ENCODE measurements around the gene SMC3.
"Not testable (repeated sequence)": the region's sequence is repeated elsewhere in the genome, so short reads cannot be mapped to it uniquely, and the experiment has no call there.

Gene SMC3

DNA sequence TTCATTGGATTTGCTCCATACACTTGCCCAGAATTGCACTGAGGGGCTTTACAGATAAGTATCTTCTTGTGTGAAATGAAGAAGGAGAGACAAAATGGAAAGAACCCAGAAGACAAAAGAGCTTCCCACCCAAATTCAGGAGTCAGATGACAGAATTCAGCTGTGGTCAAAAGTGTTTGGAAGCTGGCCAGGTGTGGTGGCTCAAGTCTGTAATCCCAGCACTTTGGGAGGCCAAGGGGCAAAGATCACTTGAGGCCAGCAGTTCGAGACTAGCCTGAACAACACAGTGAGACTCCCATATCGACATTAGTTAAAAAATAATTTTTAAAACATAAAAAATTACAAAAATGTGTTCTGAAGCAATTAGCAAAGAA, 42.6 kb upstream of the SMC3 start:
- peaks cover 62% of the 10 kb centered on the region for H3K4me1 ChIP-seq (ENCODE audit: low read depth, poor library complexity, severe bottlenecking)
- H3K36me3 ChIP-seq (ENCODE audit: insufficient read depth), result no peaks in the 10 kb centered on the region
- H3K27ac ChIP-seq, result no peak overlapping the region
- H3K79me2 ChIP-seq (ENCODE audit: insufficient read depth, low read depth), result no peaks in the 10 kb centered on the region
- H3K9ac ChIP-seq, result no peak overlapping the region
- TF ChIP-seq, protein P1, sequence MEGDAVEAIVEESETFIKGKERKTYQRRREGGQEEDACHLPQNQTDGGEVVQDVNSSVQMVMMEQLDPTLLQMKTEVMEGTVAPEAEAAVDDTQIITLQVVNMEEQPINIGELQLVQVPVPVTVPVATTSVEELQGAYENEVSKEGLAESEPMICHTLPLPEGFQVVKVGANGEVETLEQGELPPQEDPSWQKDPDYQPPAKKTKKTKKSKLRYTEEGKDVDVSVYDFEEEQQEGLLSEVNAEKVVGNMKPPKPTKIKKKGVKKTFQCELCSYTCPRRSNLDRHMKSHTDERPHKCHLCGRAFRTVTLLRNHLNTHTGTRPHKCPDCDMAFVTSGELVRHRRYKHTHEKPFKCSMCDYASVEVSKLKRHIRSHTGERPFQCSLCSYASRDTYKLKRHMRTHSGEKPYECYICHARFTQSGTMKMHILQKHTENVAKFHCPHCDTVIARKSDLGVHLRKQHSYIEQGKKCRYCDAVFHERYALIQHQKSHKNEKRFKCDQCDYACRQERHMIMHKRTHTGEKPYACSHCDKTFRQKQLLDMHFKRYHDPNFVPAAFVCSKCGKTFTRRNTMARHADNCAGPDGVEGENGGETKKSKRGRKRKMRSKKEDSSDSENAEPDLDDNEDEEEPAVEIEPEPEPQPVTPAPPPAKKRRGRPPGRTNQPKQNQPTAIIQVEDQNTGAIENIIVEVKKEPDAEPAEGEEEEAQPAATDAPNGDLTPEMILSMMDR (conservative IDR thresholded peaks at IDR 0.05; ENCODE audit: low read depth, low read length), result no peak
- no peaks in the 10 kb centered on the region; the same call in 1 of the 2 replicates for H4K20me1 ChIP-seq (ENCODE audit: insufficient read depth)
- H3K4me2 ChIP-seq, result peak overlapping the region; percentile 25; the same call in 1 of the 2 replicates
- no peak overlapping the region for H3K4me3 ChIP-seq (IDR thresholded peaks at IDR 0.05; ENCODE audit: insufficient read depth, low read depth, low read length)
- H3K27me3 ChIP-seq (ENCODE audit: insufficient read depth, low read depth), result no peaks in the 10 kb centered on the region
- H2AFZ ChIP-seq (ENCODE audit: low read depth), result no peak overlapping the region

DNA sequence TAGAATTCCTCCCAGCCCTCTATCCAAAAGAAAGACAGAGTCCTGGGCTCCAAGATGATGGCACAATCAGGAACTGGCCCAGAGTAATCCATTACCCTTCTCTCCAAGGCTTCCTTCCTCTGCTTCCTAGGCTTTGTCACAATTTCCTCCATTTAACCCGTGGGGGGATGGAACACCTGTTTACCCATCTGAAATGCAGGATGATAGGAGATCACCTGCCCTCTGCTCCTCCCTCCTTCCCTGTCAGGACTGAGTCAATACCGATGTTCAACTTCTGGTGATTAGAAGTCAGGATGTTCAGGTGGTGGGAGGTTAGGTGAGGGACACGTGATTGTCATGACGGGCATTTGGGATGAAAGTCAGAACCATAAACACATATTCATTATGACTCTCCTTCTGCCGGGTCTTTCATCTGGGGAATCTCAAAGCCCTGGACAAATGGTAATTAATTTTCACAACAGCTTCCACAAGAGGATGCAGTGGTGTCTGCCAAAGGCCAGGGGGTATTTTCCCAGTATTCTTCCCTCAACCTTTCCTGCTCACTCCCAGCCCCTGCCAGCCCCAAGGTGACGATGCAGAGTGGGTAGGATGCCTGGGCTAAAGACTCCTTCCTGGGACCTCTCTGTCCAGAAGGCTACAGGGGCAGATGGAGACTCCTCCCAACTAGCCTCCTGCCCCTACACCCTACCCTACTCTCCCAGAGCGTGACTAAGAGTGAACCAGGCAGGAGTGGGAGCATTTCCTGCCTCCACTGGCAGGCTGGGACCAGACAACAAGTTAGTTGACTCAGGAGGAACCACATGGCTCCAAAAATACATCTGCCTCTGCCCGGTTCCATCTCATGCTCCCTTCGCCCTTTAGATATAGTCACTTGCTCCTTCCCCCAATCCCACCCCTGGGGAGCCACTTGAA, 41.9 kb upstream of the SMC3 start:
- Histone ChIP-seq H3K27me3 (ENCODE audit: insufficient read depth, low read depth) (no peaks in the 10 kb centered on the region), H3K4me3 (IDR thresholded peaks at IDR 0.05; ENCODE audit: insufficient read depth, low read depth, low read length) (no peak overlapping the region), H3K4me1 (ENCODE audit: low read depth, poor library complexity, severe bottlenecking) (peaks cover 68% of the 10 kb centered on the region), H3K27ac (no peak overlapping the region), H4K20me1 (ENCODE audit: insufficient read depth) (no peaks in the 10 kb centered on the region; the same call in 1 of the 2 replicates), H3K9ac (no peak overlapping the region), H3K79me2 (ENCODE audit: insufficient read depth, low read depth) (no peaks in the 10 kb centered on the region), H3K4me2 (peak overlapping the region; percentile 25; the same call in 1 of the 2 replicates), H3K36me3 (ENCODE audit: insufficient read depth) (no peaks in the 10 kb centered on the region), H2AFZ (ENCODE audit: low read depth) (no peak overlapping the region)
- TF ChIP-seq, protein P1 (conservative IDR thresholded peaks at IDR 0.05; ENCODE audit: low read depth, low read length), result no peak

DNA sequence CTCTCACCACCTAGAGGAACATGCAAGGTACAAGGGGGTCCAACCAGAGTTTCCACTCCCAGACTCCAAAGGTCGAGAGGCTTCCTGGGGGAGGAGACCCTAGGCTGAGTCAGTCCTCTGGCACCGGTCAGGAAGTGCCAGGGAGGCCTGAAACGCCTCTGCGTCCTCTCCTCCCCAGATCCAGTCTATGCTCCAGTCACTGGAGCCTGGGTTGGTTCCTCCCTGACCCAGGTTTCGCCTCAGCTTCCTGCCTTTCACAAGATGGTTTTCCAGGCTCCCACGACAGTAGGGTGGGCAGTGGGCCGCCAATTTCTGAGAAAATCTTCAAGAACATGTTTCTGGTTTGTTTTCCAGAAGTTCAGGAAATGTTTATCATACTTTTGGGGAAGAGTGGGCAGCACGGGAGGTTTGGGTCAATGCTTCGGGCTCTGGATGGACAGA, 39.7 kb upstream of the SMC3 start:
- no peak overlapping the region for H2AFZ ChIP-seq (ENCODE audit: low read depth)
- H3K4me2 ChIP-seq, result no peak overlapping the region

DNA sequence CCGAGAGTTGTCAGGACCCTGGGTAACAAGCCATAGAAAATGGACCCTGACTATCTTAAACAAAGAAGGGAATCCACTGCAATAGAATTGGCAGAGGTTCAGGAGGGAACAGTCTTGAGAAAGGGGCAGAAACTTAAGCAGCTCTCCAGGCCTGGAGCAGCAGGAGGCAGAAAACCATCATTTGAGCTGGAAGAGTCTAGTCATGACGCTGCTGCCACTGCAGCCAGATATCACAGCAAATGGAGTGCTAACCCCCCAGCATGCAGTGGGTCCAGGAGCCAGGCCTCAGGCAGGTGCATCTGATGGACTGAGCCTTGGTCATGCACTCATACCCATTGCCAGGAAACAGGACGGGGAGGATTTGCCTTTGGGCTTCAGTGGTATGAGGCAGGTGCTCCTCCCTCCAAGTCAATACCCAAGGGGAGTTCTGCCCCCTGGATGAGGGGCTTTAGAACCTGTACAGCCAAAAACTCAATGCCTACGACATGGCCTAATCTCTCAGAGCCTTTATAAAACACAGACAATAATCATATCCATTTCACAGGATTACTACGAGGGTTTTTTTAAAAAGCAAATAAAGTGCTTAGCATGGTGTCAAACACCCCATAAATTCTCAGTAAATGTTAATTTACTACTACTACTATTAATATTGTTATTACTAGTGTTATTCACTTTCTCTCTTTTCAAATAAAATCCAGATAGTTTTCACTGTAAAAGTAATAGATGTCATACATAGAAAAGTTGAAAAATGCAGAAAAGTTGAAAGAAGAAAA, 39.1 kb upstream of the SMC3 start:
- no peak overlapping the region for H3K4me3 ChIP-seq (IDR thresholded peaks at IDR 0.05; ENCODE audit: insufficient read depth, low read depth, low read length)
- H3K36me3 ChIP-seq (ENCODE audit: insufficient read depth), result no peaks in the 10 kb centered on the region
- H3K27me3 ChIP-seq (ENCODE audit: insufficient read depth, low read depth), result no peaks in the 10 kb centered on the region
- no peak overlapping the region for H2AFZ ChIP-seq (ENCODE audit: low read depth)
- H3K79me2 ChIP-seq (ENCODE audit: insufficient read depth, low read depth), result no peaks in the 10 kb centered on the region
- peak overlapping the region; percentile 41; the same call in 1 of the 2 replicates for H3K4me2 ChIP-seq
- peaks cover 59% of the 10 kb centered on the region for H3K4me1 ChIP-seq (ENCODE audit: low read depth, poor library complexity, severe bottlenecking)
- no peaks in the 10 kb centered on the region for H4K20me1 ChIP-seq (ENCODE audit: insufficient read depth)
- H3K27ac ChIP-seq, result peak overlapping the region; percentile 23; the same call in 1 of the 2 replicates
- H3K9ac ChIP-seq, result no peak overlapping the region
- TF ChIP-seq, protein P1 (conservative IDR thresholded peaks at IDR 0.05; ENCODE audit: low read depth, low read length), result no peak

More for the DNA sequence above, 39.7 kb upstream of the SMC3 start:
- Histone ChIP-seq H3K27me3 (ENCODE audit: insufficient read depth, low read depth) (no peaks in the 10 kb centered on the region), H3K9ac (no peak overlapping the region), H3K36me3 (ENCODE audit: insufficient read depth) (no peaks in the 10 kb centered on the region), H4K20me1 (ENCODE audit: insufficient read depth) (no peaks in the 10 kb centered on the region; the same call in 1 of the 2 replicates), H3K79me2 (ENCODE audit: insufficient read depth, low read depth) (no peaks in the 10 kb centered on the region), H3K4me1 (ENCODE audit: low read depth, poor library complexity, severe bottlenecking) (peaks cover 59% of the 10 kb centered on the region), H3K4me3 (IDR thresholded peaks at IDR 0.05; ENCODE audit: insufficient read depth, low read depth, low read length) (no peak overlapping the region), H3K27ac (no peak overlapping the region)
- TF ChIP-seq, protein P1 (conservative IDR thresholded peaks at IDR 0.05; ENCODE audit: low read depth, low read length), result no peak

DNA sequence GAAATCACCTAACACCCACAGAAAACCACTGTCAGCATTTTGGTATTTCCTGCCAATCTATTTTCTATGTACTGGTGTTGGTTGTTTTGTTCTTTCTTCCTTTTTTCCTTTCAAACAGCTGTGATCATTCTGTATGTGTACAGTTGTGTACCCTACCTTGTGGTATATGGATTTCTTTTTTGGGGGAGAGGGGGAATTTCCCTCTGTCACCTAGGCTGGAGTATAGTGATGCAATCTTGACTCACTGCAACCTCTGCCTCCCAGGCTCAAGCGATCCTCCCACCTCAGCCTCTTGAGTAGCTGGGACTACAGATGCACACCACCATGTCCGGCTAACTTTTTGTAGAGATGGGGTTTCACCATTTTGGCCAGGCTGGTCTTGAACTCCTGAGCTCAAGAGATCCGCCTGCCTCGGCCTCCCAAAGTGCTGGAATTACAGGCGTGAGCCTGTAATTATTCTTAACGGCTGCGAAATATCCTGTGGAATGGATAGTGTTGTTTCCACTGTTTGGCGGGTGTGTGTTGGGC, 38.4 kb upstream of the SMC3 start:
- H3K79me2 ChIP-seq (ENCODE audit: insufficient read depth, low read depth); H2AFZ ChIP-seq (ENCODE audit: low read depth); H3K36me3 ChIP-seq (ENCODE audit: insufficient read depth); H3K4me3 ChIP-seq (IDR thresholded peaks at IDR 0.05; ENCODE audit: insufficient read depth, low read depth, low read length); H3K27me3 ChIP-seq (ENCODE audit: insufficient read depth, low read depth); H3K9ac ChIP-seq; H4K20me1 ChIP-seq (ENCODE audit: insufficient read depth): not testable (repeated sequence)
- Histone ChIP-seq H3K4me1 (ENCODE audit: low read depth, poor library complexity, severe bottlenecking) (peaks cover 52% of the 10 kb centered on the region), H3K4me2 (peak overlapping the region; percentile 41), H3K27ac (peak overlapping the region; percentile 23; the same call in 1 of the 2 replicates)

All from KMS-11 (cell line).